Activated CD4-positive, alpha-beta memory T cell treated with anti-CD3 and anti-CD28 coated beads for 36 hours (primary cell): ENCODE data around the gene DRGX. TPM values are rescaled to one million over a fixed set of nuclear protein-coding genes. Genes with fewer than 3 reads are reported as not detected.

Source experiments
- CTCF ChIA-PET: fragments of 350-600 bp; sonication (Branson Sonifier 250); formaldehyde crosslinking; loops from one replicate; lab custom pipeline; 2021; ENCODE audit warnings: antibody characterized with exemption, inconsistent platforms; lab: Charles Lee
- POLR2A ChIA-PET: fragments of 350-600 bp; sonication (Branson Sonifier 250); formaldehyde crosslinking; loops from one replicate; lab custom pipeline; 2021; ENCODE audit warnings: antibody characterized with exemption; lab: Charles Lee
- DNase-seq: peaks from one replicate; pipeline ENCODE4 v3.0.0-alpha.2; 2020
- H3K27ac Mint-ChIP-seq: one replicate; pipeline ENCODE4 v1.8.0; 2021; ENCODE audit warnings: mixed read lengths
- H3K27me3 Mint-ChIP-seq: one replicate; pipeline ENCODE4 v1.8.0; 2021; ENCODE audit warnings: mixed read lengths
- H3K36me3 Mint-ChIP-seq: one replicate; pipeline ENCODE4 v1.8.0; 2021; ENCODE audit warnings: mixed read lengths
- H3K4me1 Mint-ChIP-seq: one replicate; pipeline ENCODE4 v1.8.0; 2021; ENCODE audit warnings: low read depth, mixed read lengths
- H3K4me3 Mint-ChIP-seq: one replicate; pipeline ENCODE4 v1.8.0; 2021; ENCODE audit warnings: mild to moderate bottlenecking, mixed read lengths
- H3K9me3 Mint-ChIP-seq: one replicate; pipeline ENCODE4 v1.8.0; 2021; ENCODE audit warnings: mixed read lengths
- intact Hi-C: fragments of 100-400 bp; cut with micrococcal nuclease; formaldehyde crosslinking; loops from one replicate; pipeline ENCODE4 v1.15.1; 2023
- total RNA-seq, 2 experiments: library from RNA; stranded (reverse); gene quantifications; one replicate each; pipeline ENCODE4 v1.2.3, GENCODE V29; 2021

DRGX gene
- total RNA-seq, 2 experiments from 2014 or later = not detected

GRCh38 chr10:49388161-49388560 lies 7.7 kb downstream of the DRGX start:
- no peak overlapping the region for H3K4me3 Mint-ChIP-seq
- H3K27ac Mint-ChIP-seq = no peak overlapping the region
- no peaks in the 10 kb centered on the region for H3K9me3 Mint-ChIP-seq
- ChIA-PET CTCF (interaction anchor here (1.1 to 1.5 kb wide), 2 partner anchors 10 to 20 kb away, joined by 3 to 6 read pairs; no protein-coding TSS in a partner anchor), POLR2A (no interaction called here)
- intact Hi-C loops = no loop called here
- no peak for DNase-seq
- H3K27me3 Mint-ChIP-seq = peaks cover 24% of the 10 kb centered on the region
- H3K4me1 Mint-ChIP-seq = no peaks in the 10 kb centered on the region
- no peaks in the 10 kb centered on the region for H3K36me3 Mint-ChIP-seq

GRCh38 chr10:49387071-49387470 lies 8.8 kb downstream of the DRGX start:
- Mint-ChIP-seq H3K9me3 (no peaks in the 10 kb centered on the region), H3K36me3 (no peaks in the 10 kb centered on the region), H3K27me3 (peaks cover 20% of the 10 kb centered on the region), H3K27ac (no peak overlapping the region), H3K4me3 (no peak overlapping the region), H3K4me1 (no peaks in the 10 kb centered on the region)
- intact Hi-C loops = no loop called here
- POLR2A ChIA-PET = no interaction called here
- CTCF ChIA-PET = no interaction called here
- no peak for DNase-seq

GRCh38 chr10:49385939-49386922 lies 9.7 kb downstream of the DRGX start:
- no peak for DNase-seq
- Mint-ChIP-seq H3K27me3 (peaks cover 19% of the 10 kb centered on the region), H3K36me3 (no peaks in the 10 kb centered on the region), H3K4me3 (no peak overlapping the region), H3K9me3 (no peaks in the 10 kb centered on the region), H3K4me1 (no peaks in the 10 kb centered on the region), H3K27ac (no peak overlapping the region)
- ChIA-PET POLR2A (no interaction called here), CTCF (no interaction called here)
- intact Hi-C loops = no loop called here

DNA sequence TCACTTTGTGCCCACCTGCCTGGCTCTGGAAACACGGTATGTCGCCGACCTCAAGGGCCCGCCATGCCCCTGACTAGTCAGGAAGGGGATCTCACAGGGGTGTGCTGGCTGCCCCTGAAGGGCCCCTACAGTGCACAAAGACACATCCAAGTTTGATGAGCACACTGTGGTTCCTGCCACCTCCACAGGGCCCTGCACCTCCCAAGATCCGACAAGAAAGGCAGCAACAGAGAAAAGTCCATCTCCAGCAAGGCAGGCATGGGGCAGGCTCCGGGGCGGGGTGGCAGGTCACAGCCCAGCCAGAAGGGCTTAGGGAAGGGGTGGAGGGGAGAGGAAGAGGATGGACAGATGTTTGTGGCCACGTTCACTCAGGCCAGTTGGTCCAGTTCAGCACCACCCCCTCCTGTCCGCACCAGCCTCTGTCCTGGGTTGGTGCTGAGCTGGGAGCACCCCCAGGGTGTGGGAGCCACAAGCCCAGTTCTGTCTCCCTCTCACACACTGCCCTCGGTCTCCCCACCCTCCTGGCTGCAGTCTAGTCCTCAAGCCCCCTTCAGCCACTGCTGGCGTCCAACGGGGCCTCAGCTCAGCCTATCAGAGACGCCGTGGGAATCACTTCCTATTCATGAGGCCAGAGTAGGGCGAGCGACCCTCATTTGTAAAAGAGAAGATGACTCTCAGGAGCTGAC lies 11.5 kb downstream of the DRGX start:
- CTCF ChIA-PET = interaction anchor here (0.7 kb wide), 1 partner anchor 23 kb away, joined by 3 read pairs; no protein-coding TSS in a partner anchor
- H3K27ac Mint-ChIP-seq = no peak overlapping the region

DNA sequence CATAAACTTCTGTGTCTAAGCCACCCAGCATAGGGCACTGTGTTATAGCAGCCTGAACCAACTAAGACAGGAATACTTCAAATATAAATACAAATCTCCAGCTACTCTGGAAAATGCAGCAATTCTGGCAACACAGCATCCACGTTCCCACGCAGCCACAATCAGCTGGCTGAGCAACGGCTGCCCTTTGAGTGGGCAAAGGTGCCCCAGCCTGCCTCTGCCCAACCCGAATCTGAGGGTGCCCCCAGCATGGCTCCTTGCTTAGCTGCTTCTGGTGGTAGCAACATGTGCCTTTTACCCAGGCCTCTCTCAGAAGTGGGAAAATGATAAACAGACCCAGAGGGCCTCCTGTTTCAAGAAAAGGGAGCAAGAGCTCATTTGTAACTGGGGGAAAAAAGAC lies 12.0 kb downstream of the DRGX start:
- ChIA-PET CTCF (interaction anchor here (0.7 kb wide), 1 partner anchor 24 kb away, joined by 3 read pairs; no protein-coding TSS in a partner anchor), POLR2A (no interaction called here)
- Mint-ChIP-seq H3K27ac (no peak overlapping the region), H3K36me3 (no peaks in the 10 kb centered on the region), H3K9me3 (no peaks in the 10 kb centered on the region), H3K4me1 (no peaks in the 10 kb centered on the region), H3K27me3 (peaks cover 6% of the 10 kb centered on the region), H3K4me3 (no peak overlapping the region)
- DNase-seq = no peak
- intact Hi-C loops = no loop called here

More for the DNA sequence above, 11.5 kb downstream of the DRGX start:
- Mint-ChIP-seq H3K4me3 (no peak overlapping the region), H3K4me1 (no peaks in the 10 kb centered on the region), H3K9me3 (no peaks in the 10 kb centered on the region), H3K27me3 (peaks cover 10% of the 10 kb centered on the region), H3K36me3 (no peaks in the 10 kb centered on the region)
- no peak for DNase-seq
- POLR2A ChIA-PET = no interaction called here
- intact Hi-C loops = no loop called here

DNA sequence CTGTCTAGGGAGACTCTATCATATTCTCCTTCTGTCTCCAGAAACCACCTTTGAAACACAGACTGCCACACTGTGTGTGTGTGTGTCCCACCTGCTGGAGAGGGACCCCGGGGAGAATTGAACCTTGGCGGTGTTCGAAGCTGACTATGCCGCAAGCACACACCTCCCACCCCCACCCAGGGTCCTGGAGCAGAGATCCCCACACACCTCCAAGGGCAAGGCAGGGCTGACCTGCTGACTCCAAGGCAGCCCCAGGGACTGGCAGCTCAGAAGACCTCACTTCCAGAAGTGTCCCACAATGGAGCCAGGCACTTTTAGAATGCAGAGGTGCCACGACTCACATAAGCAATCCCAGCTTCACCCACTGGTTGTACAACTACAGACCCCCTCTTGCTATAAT lies 13.1 kb downstream of the DRGX start:
- Mint-ChIP-seq H3K27me3 (peaks cover 3% of the 10 kb centered on the region), H3K9me3 (no peaks in the 10 kb centered on the region), H3K27ac (no peak overlapping the region), H3K4me1 (no peaks in the 10 kb centered on the region), H3K36me3 (no peaks in the 10 kb centered on the region), H3K4me3 (no peak overlapping the region)
- intact Hi-C loops = no loop called here
- ChIA-PET CTCF (interaction anchor here (0.9 kb wide), 1 partner anchor 25 kb away, joined by 5 read pairs; no protein-coding TSS in a partner anchor), POLR2A (no interaction called here)
- DNase-seq = no peak

DNA sequence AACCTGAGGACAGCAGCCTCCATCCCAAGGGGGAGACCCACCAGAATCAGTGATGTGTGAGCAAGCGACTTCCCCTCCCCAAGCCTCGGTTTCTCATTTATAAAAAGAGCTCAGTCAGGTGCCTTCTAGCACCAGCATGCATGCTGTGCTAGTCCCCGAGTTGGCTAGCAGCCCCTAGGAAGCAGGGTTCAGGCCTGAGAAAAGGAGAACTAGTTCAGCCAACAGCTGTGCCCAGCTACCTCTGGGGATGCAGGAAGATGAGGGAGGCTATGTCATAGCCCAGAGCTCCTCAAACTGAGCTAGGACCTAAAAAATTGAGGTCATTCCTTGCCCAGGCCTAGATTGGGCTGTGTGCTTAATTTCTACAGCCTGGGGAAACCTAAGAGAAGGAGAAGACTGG lies 13.7 kb downstream of the DRGX start:
- Mint-ChIP-seq H3K9me3 (no peaks in the 10 kb centered on the region), H3K36me3 (no peaks in the 10 kb centered on the region), H3K4me3 (no peak overlapping the region), H3K4me1 (no peaks in the 10 kb centered on the region), H3K27me3 (peaks cover 3% of the 10 kb centered on the region), H3K27ac (no peak overlapping the region)
- ChIA-PET POLR2A (no interaction called here), CTCF (interaction anchor here (0.9 kb wide), 1 partner anchor 25 kb away, joined by 5 read pairs; no protein-coding TSS in a partner anchor)
- DNase-seq = no peak
- intact Hi-C loops = no loop called here

- no peak for DNase-seq
- ChIA-PET POLR2A (no interaction called here), CTCF (no interaction called here)
- no peaks in the 10 kb centered on the region for H3K36me3 Mint-ChIP-seq
- no peak overlapping the region for H3K27ac Mint-ChIP-seq
- no peaks in the 10 kb centered on the region for H3K4me1 Mint-ChIP-seq
- no peak overlapping the region for H3K4me3 Mint-ChIP-seq
- intact Hi-C loops = no loop called here
- no peaks in the 10 kb centered on the region for H3K9me3 Mint-ChIP-seq
- peaks cover 3% of the 10 kb centered on the region for H3K27me3 Mint-ChIP-seq
Observed at GRCh38 chr10:49381111-49381900, 14.6 kb downstream of the DRGX start.

DNA sequence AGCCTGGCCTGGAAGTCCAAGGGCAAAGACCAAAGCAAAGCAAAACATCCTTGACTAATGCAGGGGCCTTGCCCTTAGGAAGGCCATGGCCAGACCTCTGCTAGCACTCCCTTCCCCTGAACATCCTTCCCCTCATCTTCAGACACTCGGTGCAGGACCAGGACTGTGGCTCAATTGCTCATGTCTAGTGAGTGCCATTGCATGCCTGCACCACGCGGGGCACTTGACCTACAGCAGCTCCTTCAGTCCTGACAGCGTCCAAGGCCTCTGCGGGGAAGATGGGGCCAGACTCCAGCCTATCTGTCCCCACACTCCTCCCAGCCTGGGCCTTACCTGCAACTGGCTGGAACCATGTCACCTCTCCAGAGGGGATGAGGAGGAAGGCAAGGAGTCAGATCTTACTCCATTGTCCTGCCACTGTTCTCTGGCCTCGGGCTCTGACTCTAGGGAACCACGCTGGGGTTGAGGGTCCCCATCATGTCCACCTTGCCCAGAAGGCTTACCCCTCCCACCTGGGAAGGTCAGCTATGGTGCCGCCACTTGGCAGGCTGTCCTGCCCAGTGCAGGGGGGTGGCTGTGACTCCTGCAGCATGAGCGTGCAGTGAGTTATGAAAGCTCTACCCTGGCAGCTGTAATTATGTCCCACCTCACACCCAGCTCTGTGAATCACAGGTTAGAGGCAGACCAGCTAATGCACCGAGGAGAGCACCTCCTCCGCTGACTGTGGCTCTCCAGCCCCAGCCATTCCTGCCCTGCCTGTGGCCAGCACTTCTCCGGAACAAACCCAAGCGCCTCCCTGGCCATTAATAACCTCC lies 16.1 kb downstream of the DRGX start:
- Mint-ChIP-seq H3K4me3 (no peak overlapping the region), H3K36me3 (no peaks in the 10 kb centered on the region), H3K27me3 (peaks cover 3% of the 10 kb centered on the region), H3K27ac (no peak overlapping the region), H3K9me3 (no peaks in the 10 kb centered on the region), H3K4me1 (no peaks in the 10 kb centered on the region)
- POLR2A ChIA-PET = no interaction called here
- CTCF ChIA-PET = no interaction called here
- intact Hi-C loops = loop anchor here (10.0 kb wide), 1 partner anchor 395 kb away; no protein-coding TSS in a partner anchor
- no peak for DNase-seq

DNA sequence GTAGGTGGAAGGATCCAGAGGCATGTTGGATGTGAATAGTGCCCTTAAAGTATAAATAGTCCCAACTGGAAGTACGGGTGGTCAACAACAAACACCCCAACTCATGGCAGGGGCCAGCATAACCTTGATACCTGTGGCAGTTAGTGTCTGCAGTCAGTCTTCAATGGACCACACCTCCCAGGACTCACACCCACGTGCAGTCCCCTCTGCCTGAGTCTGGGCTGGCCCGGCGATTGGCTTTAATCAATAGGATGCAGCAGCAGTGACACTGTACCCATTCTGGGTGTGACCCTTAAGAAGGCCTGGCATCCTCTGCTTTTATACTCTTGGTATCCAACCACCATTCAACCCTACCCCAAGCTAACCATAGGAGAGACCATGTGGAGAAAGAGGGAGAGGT lies 18.6 kb downstream of the DRGX start:
- Mint-ChIP-seq H3K36me3 (no peaks in the 10 kb centered on the region), H3K4me1 (no peaks in the 10 kb centered on the region), H3K27ac (no peak overlapping the region), H3K9me3 (no peaks in the 10 kb centered on the region), H3K27me3 (peaks cover 3% of the 10 kb centered on the region), H3K4me3 (no peak overlapping the region)
- POLR2A ChIA-PET = no interaction called here
- intact Hi-C loops = loop anchor here (10.0 kb wide), 1 partner anchor 392 kb away; no protein-coding TSS in a partner anchor
- no peak for DNase-seq
- CTCF ChIA-PET = interaction anchor here (0.7 kb wide), 1 partner anchor 123 kb away, joined by 3 read pairs; no protein-coding TSS in a partner anchor

DNA sequence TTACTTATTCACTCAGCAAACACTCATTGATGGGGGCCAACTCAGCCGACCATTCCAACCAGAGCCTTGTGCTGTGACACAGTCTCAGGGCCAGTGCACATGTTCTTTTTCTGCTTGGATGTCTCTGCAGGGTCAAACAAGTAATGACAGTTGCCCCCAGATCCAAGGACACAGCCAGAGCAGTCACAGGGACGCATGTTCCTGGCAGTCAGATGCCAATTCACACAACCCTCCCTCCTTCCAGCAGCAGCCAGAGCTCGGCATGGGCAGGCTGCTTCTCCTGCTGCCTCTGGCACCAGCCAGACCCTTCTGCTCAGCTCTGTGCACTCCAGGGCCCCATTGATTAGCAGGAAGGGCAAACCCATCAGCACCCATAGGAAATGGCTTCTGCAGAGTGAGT lies 20.3 kb downstream of the DRGX start:
- POLR2A ChIA-PET = no interaction called here
- H3K4me1 Mint-ChIP-seq = no peaks in the 10 kb centered on the region
- intact Hi-C loops = loop anchor here (10.0 kb wide), 1 partner anchor 391 kb away; no protein-coding TSS in a partner anchor
- no peak overlapping the region for H3K27ac Mint-ChIP-seq
- no peaks in the 10 kb centered on the region for H3K36me3 Mint-ChIP-seq
- CTCF ChIA-PET = no interaction called here
- DNase-seq = no peak
- no peak overlapping the region for H3K4me3 Mint-ChIP-seq
- H3K9me3 Mint-ChIP-seq = no peaks in the 10 kb centered on the region
- H3K27me3 Mint-ChIP-seq = no peaks in the 10 kb centered on the region
